NB4 (cell line): ENCODE measurements around the gene PTP4A1.

Source experiments
- CTCF ChIP-seq: IDR thresholded peaks from one replicate; pipeline ENCODE4 v1.5.1; 2012; ENCODE audit warnings: low read depth, low read length
- MAX ChIP-seq: IDR thresholded peaks from 2 replicates; pipeline ENCODE4 v1.6.1; 2011; ENCODE audit warnings: low read depth, low read length
- MYC ChIP-seq: IDR thresholded peaks from 2 replicates; pipeline ENCODE4 v1.6.1; 2011; ENCODE audit warnings: low read depth, low read length

GRCh38 chr6:63556369-63556768 is 15.9 kb upstream of the PTP4A1 start:
- no peak for TF ChIP-seq CTCF
- TF ChIP-seq MYC: no peak
- TF ChIP-seq MAX: no peak
